GM12873 (cell line): ENCODE results near the gene WDR47.

ENCODE experiments used
- CTCF ChIP-seq: IDR thresholded peaks from 2 replicates; pipeline ENCODE4 v1.5.1; 2012; ENCODE audit warnings: low read depth, mild to moderate bottlenecking, moderate library complexity, low read length, control low read depth; ENCODE audit not compliant: insufficient read depth; ENCODE audit errors: missing control alignments

WDR47 gene

DNA sequence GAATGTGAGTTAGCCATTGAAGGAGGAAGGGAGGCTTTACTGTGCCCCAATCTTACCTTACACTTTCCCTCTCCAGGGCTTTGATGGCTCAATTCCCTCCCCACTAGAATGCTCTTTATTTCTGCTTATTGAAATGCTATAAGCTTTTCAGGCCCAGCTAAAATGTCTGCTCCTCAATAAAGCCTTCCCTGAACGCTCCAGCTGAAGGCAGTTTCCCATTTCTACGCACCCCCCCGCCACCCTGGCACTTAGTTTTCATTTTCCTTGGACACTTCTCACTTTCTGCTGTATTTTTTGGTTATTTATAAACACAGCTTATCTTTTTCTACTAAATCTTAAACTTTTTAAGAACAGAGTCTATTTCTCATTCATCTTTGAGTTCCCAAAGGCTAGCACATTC is 41.6 kb upstream of the WDR47 start:
- TF ChIP-seq CTCF: no peak

DNA sequence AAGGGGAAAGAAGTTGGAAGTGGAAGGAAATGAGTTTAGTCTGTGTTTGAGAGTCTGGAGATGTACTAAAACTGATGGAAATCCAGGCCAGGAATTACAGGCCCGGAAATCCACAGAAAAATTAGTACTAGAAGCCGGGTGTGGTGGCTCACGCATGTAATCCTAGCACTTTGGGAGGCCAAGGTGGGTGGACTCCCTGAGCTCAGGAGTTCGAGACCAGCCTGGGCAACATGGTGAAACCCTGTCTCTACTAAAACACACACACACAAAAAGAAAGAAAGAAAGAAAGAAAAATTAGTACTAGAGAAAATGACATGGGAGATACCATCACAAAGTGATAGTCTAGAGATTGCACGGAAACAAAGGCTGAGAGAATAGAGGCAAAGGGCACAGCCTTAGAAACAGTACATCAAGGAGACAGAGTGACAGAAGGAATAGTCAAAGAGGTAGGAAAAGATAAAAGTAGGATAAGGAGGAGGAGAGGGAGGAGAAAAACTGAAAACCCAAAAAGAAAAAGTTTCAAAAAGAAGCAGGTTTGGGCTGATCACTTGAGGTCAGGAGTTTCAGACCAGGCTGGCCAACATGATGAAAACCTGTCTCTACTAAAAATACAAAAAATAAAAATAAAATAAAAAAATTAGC is 38.7 kb upstream of the WDR47 start:
- no peak for TF ChIP-seq CTCF

- TF ChIP-seq CTCF: no peak
Observed at GRCh38 chr1:109079240-109079622, 37.3 kb upstream of the WDR47 start.

- no peak for TF ChIP-seq CTCF
Observed at GRCh38 chr1:109078317-109078716, 36.4 kb upstream of the WDR47 start.

- peak; percentile 6 for TF ChIP-seq CTCF
Observed at GRCh38 chr1:109075531-109076490, 33.9 kb upstream of the WDR47 start, which contains the start of gene TAF13. TSS of gene TAF13 (minus strand) at chr1:109076003. CDS start at chr1:109075947, 56 bp downstream.

DNA sequence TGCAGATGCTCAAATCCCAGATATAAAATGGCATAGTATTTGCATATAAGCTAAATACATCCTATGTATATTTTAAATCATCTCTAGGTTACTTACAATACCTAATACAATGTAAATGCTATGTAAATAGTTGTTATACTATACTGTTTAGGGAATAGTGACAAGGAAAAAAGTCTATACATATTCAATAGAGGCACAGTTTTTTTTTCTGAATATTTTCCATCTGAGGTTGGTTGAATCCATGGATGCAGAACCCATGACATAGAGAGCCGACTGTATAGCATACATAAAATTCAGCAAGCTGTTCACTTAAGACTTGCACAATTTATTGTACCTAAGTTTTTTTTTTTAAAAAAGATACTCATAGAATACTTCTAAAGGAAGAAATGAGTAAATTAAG is 27.4 kb upstream of the WDR47 start:
- no peak for TF ChIP-seq CTCF

GRCh38 chr1:109067883-109068282 is 26.0 kb upstream of the WDR47 start:
- no peak for TF ChIP-seq CTCF
